K562 (cell line): Measurements from ENCODE around the gene TNK2.

Source experiments
- ARID3B ChIP-seq: fragments of 250-450 bp; sonication (Bioruptor Pico); IDR thresholded peaks from 2 replicates; pipeline ENCODE4 v1.4.0; 2020; ENCODE audit warnings: borderline replicate concordance
- CHD2 ChIP-seq: IDR thresholded peaks from 2 replicates; pipeline ENCODE4 v1.6.1; 2011; ENCODE audit warnings: low read depth, low read length
- JUNB ChIP-seq: fragments of 450-650 bp; formaldehyde crosslinking; conservative IDR thresholded peaks from 2 replicates; pipeline ENCODE4 v1.4.0; 2020; ENCODE audit warnings: mild to moderate bottlenecking
- RCOR1 ChIP-seq, 2 experiments: IDR thresholded peaks; 2 replicates each; pipeline ENCODE4 v1.6.1; 2012; ENCODE audit warnings: low read depth in 2 of 2, low read length in 2 of 2, borderline replicate concordance in 1 of 2, improper control_type of control experiment in 1 of 2
- RREB1 ChIP-seq: fragments of 250-450 bp; sonication (Bioruptor Pico); IDR thresholded peaks from 2 replicates; pipeline ENCODE4 v1.4.0; 2020
- SPI1 ChIP-seq: IDR thresholded peaks from 2 replicates; pipeline ENCODE4 v1.6.1; 2011; ENCODE audit warnings: low read depth, low read length, control low read depth, borderline replicate concordance
- ZZZ3 ChIP-seq: fragments of 450-650 bp; IDR thresholded peaks from 2 replicates; pipeline ENCODE4 v1.6.1; 2016; ENCODE audit warnings: antibody characterized with exemption, mild to moderate bottlenecking, moderate library complexity

GRCh38 chr3:195875482-195876236 lies 32.7 kb downstream of the TNK2 start:
- TF ChIP-seq RCOR1 (IDR thresholded peaks at IDR 0.05; ENCODE audit: borderline replicate concordance in 1 of 2, low read depth in 2 of 2, low read length in 2 of 2) (no peak), ZZZ3 (no peak), RREB1 (CRISPR knock-in tag) (no peak), ARID3B (CRISPR knock-in tag) (no peak), JUNB (CRISPR knock-in tag) (no peak), SPI1 (no peak), CHD2 (no peak)
